HG03025 (cell line): ENCODE results near the gene WNK2.

Experiments used
- ATAC-seq: cut with Tn5 transposase; IDR thresholded peaks from one replicate; pipeline ENCODE4 v1.9.1; 2021; ENCODE audit warnings: mild to moderate bottlenecking, moderate library complexity; ENCODE audit not compliant: unreplicated experiment, low FRiP score

WNK2 gene

GRCh38 chr9:93263334-93264229 lies 79.6 kb downstream of the WNK2 start:
- ATAC-seq: no peak

GRCh38 chr9:93264338-93265125 lies 80.6 kb downstream of the WNK2 start:
- ATAC-seq: no peak

- ATAC-seq: no peak
These were observed 81.5 kb downstream of the WNK2 start for GRCh38 chr9:93265301-93265971.

GRCh38 chr9:93265972-93266371 lies 82.0 kb downstream of the WNK2 start:
- ATAC-seq: no peak

GRCh38 chr9:93266521-93267001 lies 82.6 kb downstream of the WNK2 start:
- no peak for ATAC-seq

- ATAC-seq: no peak
These were observed 83.2 kb downstream of the WNK2 start for GRCh38 chr9:93267091-93267541.

GRCh38 chr9:93267681-93268505 lies 84.0 kb downstream of the WNK2 start:
- ATAC-seq: no peak

- no peak for ATAC-seq
These were observed 84.8 kb downstream of the WNK2 start for GRCh38 chr9:93268551-93269314.

- ATAC-seq: no peak
These were observed 87.0 kb downstream of the WNK2 start for GRCh38 chr9:93270976-93271375.

GRCh38 chr9:93276973-93277372 lies 93.0 kb downstream of the WNK2 start:
- no peak for ATAC-seq

- ATAC-seq: no peak
These were observed 94.2 kb downstream of the WNK2 start for GRCh38 chr9:93278144-93278543.

- ATAC-seq: no peak
These were observed 96.8 kb downstream of the WNK2 start for GRCh38 chr9:93280661-93281259.

GRCh38 chr9:93286252-93287188 lies 102.6 kb downstream of the WNK2 start:
- ATAC-seq: no peak

- ATAC-seq: no peak
These were observed 103.2 kb downstream of the WNK2 start for GRCh38 chr9:93287189-93287552.

GRCh38 chr9:93287593-93287992 lies 103.7 kb downstream of the WNK2 start:
- ATAC-seq: no peak

- no peak for ATAC-seq
These were observed 104.4 kb downstream of the WNK2 start for GRCh38 chr9:93288341-93288740.

- no peak for ATAC-seq
These were observed 105.2 kb downstream of the WNK2 start for GRCh38 chr9:93288891-93289883.
